Nucleus accumbens (tissue), 56 donors: ENCODE measurements around the gene SDE2.
A peak's percentile ranks its signal among the peaks of the same experiment; 100 is the strongest.
"Not testable (repeated sequence)": the region's sequence is repeated elsewhere in the genome, so short reads cannot be mapped to it uniquely, and the experiment has no call there.

ENCODE experiments used
- DNase-seq, 56 donors: peaks; one replicate each; lab custom pipeline; 2025; lab: John Stamatoyannopoulos, UW

The SDE2 gene

GRCh38 chr1:225980005-225980836, 18.9 kb downstream of the SDE2 start:
- DNase-seq: no peak

- no peak for DNase-seq
These were observed 19.7 kb downstream of the SDE2 start for GRCh38 chr1:225979421-225979820.

DNA sequence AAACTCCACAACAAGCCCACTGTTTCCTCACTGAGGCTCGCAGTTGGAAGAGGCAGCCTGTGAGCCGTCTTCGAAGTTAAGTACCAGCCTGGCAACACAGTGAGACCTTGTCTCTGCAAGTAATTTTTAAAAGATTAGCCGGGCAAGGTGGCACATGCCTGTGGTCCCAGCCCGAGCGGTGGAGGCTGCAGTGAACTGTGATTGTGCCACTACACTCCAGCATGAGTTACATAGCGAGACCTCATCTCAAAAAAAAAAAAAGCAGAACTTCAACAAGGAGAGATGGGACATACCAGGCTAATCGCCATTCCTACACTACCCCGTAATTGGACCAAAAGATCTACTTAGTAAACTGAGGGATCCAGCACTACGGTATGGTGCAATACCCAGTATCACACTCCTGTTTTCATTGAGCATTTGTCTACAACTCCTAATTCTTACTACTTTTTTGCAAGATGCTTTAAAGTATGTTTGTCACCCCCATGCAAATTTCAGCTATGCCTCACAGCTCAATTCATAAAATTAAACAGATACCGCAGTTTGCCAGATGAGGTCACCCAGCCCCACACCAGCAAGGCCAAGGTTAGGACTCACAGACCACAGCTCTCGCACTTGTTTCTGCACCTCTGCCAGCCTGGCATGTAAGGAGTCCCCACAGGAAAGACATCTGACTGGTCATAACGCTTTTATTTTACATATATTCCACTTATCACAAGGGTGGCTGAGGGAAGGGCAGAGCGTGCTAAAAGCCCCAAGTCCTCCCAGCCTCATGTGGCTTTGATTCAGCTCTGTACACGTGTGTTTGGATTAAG, 21.0 kb downstream of the SDE2 start:
- DNase-seq: no peak

GRCh38 chr1:225975146-225975545, 24.0 kb downstream of the SDE2 start:
- DNase-seq: not testable (repeated sequence)

DNA sequence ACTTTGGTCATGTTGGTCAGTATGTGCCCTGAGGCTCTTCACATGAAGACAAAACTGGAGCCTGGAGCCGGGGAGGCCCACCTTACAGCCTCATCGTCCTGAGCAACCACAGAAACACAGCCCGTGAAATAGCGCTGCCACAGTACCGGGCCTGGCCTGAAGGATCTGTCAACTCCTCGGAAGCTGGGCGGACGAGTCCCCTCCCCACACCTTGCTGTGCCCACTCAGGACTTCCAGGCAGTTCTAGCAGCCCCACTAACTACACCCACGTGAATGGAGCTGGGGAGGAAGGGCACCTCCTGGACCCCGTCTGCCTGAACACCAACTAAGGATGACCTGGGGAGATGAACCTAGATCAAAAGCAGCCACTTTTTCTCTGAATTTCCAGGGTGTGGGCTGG, 24.7 kb downstream of the SDE2 start:
- no peak for DNase-seq

GRCh38 chr1:225973158-225973557, 26.0 kb downstream of the SDE2 start:
- DNase-seq: no peak

GRCh38 chr1:225972344-225973152, 26.6 kb downstream of the SDE2 start:
- no peak for DNase-seq

GRCh38 chr1:225970592-225971157, 28.5 kb downstream of the SDE2 start:
- not testable (repeated sequence) for DNase-seq

DNA sequence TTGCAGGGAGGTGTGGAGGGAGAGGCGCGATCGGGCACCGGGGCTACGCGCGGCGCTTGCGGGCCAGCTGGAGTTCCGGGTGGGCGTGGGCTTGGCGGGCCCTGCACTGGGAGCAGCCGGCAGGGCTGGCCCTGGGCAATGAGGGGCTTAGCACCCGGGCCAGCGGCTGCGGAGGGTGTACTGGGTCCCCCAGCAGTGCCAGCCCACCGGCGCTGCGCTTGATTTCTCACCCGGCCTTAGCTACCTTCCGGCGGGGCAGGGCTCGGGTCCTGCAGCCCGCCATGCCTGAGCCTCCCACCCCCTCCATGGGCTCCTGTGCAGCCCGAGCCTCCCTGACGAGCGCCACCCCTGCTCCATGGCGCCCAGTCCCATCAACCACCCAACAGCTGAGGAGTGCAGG, 29.4 kb downstream of the SDE2 start:
- DNase-seq: not testable (repeated sequence)

GRCh38 chr1:225965231-225965630, 33.9 kb downstream of the SDE2 start:
- no peak for DNase-seq

- DNase-seq: no peak
These were observed 35.2 kb downstream of the SDE2 start for GRCh38 chr1:225963735-225964530.

GRCh38 chr1:225962440-225962975, 36.6 kb downstream of the SDE2 start:
- peak in 9 of 56 donors; percentile 3 to 50 (median 9) for DNase-seq

- no peak for DNase-seq
These were observed 37.3 kb downstream of the SDE2 start for GRCh38 chr1:225961659-225962439.

DNA sequence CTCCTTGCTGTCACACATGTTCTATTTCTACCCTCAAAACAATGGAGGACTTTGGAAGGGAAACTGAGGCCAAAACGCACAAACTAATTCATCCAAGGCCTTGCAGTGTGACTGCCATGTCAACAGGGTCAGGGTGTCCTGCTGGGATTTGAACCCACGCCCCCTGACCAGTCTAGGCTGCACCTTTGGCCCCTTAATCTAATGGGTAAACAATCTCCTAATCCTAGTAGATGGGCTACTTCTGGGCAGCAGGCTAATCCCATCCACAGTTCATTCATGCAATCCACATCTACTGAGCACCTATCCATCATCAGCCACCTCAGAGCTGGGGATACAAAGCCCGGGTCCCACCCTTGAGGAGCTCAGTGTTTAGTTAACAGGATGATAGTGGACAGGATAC, 41.1 kb downstream of the SDE2 start:
- DNase-seq: no peak

DNA sequence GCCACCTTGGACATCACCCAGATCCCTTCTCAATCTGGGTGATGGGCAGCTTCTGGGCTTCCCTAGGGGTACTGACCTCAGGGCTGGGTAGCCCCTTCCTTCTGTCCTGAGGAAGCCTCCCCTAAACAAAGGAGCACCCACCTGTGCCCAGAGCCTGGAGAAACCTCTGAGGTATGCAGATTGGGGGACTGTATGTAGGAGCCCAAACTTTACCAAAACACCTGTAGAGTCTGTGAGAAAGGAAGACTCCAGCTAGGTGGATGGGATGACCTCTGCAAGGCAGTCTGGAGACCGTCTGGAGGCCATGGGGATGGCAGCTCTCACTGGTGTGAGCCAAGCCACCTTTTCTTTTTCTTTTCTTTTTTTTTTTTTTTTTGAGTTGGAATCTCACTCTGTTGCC, 44.4 kb downstream of the SDE2 start:
- DNase-seq: no peak

DNA sequence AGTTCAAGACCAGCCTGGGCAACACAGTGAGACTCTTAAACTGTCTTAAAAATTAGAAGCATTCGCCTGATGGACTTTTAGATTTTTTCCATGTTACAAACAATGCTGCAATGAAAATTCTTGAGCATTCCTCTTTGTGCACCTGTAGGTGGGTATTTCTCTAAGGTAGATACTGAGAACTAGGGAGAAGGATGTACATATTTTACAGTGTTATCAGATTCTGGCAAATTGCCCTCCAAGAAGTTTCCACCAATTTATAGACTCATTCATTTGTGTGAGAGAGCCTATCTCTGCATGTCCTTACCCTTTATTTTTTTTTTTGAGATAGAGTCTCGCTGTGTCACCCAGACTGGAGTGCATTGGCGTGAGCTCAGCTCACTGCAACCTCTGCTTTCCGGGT, 45.8 kb downstream of the SDE2 start:
- DNase-seq: no peak

GRCh38 chr1:225950905-225951497, 48.1 kb downstream of the SDE2 start:
- DNase-seq: no peak

GRCh38 chr1:225949041-225949440, 50.1 kb downstream of the SDE2 start:
- DNase-seq: no peak
